Measurements from ENCODE around the gene PPP1R12C. TPM values are rescaled to one million over a fixed set of nuclear protein-coding genes. Genes with fewer than 3 reads are reported as not detected.

Gene PPP1R12C
- total and polyA plus RNA-seq, 8 donors, result 37.1 to 266 (median 53.4) TPM

- no peaks in the 10 kb centered on the region for H3K9me3 ChIP-seq
- no peak overlapping the region for H3K27ac ChIP-seq
- WGBS, 2 donors, result 16 to 21% methylated on average over 2 to 3 of the region's 3 CpGs
- ATAC-seq (no peak), FAIRE-seq (no peak), DNase-seq (no peak)
- intact Hi-C loops (cut with DNase I), result loop anchor here in 1 of 3 donors (10.0 kb wide), 1 partner anchor 270 kb away; no protein-coding TSS in a partner anchor
- peaks cover 0 to 27% (median 4%) of the 10 kb centered on the region in 4 donors for H3K27me3 ChIP-seq
- H3K36me3 ChIP-seq, result no peaks in the 10 kb centered on the region
- no peak overlapping the region for H3K4me3 ChIP-seq
- no peak for TF ChIP-seq CTCF (IDR thresholded peaks at IDR 0.05)
- H3K4me1 ChIP-seq, result no peaks in the 10 kb centered on the region
Measured at GRCh38 chr19:55145232-55145631, 27.8 kb upstream of the PPP1R12C start.

GRCh38 chr19:55141696-55142095, 24.3 kb upstream of the PPP1R12C start:
- Histone ChIP-seq H3K36me3 (no peaks in the 10 kb centered on the region), H3K9me3 (no peaks in the 10 kb centered on the region), H3K4me1 (no peaks in the 10 kb centered on the region), H3K27ac (no peak overlapping the region), H3K4me3 (no peak overlapping the region), H3K27me3 (peaks cover 0 to 27% (median 4%) of the 10 kb centered on the region in 4 donors)
- DNase-seq (no peak), ATAC-seq (peak in 1 of 4 donors; percentile 23), FAIRE-seq (no peak)
- TF ChIP-seq CTCF (IDR thresholded peaks at IDR 0.05), result no peak
- intact Hi-C loops (cut with DNase I), result loop anchor here in 2 of 3 donors (5.0 to 10.0 kb wide), 3 partner anchors 273 to 361 kb away; no protein-coding TSS in a partner anchor
- 14 to 28% methylated on average over 21 of the region's 21 CpGs for WGBS, 2 donors

DNA sequence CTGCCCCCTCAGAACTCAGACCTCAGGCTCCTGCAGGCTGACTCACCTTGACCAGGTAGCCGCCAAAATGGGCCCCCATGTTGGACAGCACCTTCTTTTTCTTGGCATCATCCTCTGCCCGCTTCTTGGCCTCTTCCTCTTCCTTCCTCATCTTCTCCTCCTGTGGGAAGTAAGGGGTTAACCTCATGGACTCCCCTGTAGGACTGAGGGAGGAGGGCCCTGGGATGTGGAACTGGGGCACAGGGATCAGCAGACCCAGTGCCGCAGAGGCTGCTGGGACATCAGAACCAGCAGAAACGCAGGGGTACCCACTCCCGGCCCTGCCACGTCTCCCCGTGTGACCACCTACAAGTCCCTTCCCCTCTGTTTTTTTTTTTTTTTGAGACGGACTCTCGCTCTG, 20.5 kb upstream of the PPP1R12C start:
- no peak for TF ChIP-seq CTCF (IDR thresholded peaks at IDR 0.05)

DNA sequence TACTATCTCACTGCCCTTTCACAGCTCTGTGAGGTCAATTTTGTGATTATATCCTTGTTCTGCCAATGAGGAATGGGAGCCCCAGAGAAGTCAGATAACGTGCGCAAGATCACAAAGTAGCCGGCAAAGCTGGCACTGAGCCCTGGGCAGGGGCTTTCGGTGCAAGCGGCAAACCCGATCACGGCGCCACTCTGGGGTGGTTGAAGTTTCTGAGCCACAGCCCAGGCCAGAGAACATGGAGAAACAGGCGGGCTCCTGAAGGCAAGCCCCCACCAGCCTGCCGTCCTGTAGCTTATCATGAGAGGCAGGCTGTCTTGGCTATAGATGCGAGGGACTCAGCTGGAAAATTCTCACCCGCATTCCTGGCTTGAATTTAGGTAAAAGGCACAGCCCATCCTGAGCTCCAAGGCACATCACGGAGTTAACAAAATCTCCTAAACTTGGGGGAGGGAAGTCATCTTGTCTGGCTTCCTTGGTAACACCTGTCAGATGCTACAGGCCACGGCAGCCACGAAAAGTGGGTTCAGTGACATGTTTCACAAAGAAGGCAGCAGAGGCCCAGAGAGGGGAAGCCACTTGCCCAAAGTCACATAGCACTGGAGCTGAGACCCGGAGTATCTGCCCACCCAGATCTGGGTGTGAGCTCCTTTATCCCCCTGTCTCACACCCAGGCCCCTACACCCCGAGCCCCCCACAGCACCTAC, 19.1 kb upstream of the PPP1R12C start:
- Histone ChIP-seq H3K27me3 (peaks cover 0 to 7% (median under 1%) of the 10 kb centered on the region in 4 donors), H3K27ac (no peak overlapping the region), H3K36me3 (no peaks in the 10 kb centered on the region), H3K4me1 (no peaks in the 10 kb centered on the region), H3K4me3 (no peak overlapping the region), H3K9me3 (no peaks in the 10 kb centered on the region)
- 44 to 53% methylated on average over 17 of the region's 17 CpGs for WGBS, 2 donors
- DNase-seq (no peak), ATAC-seq (no peak), FAIRE-seq (no peak)
- intact Hi-C loops (cut with DNase I), result loop anchor here in 1 of 3 donors (5.0 kb wide), 1 partner anchor 366 kb away; no protein-coding TSS in a partner anchor
- no peak for TF ChIP-seq CTCF (IDR thresholded peaks at IDR 0.05)

More for the DNA sequence above, 20.5 kb upstream of the PPP1R12C start:
- Histone ChIP-seq H3K27ac (no peak overlapping the region), H3K27me3 (peaks cover 0 to 20% (median 2%) of the 10 kb centered on the region in 4 donors), H3K4me1 (no peaks in the 10 kb centered on the region), H3K4me3 (no peak overlapping the region), H3K36me3 (no peaks in the 10 kb centered on the region), H3K9me3 (no peaks in the 10 kb centered on the region)
- intact Hi-C loops (cut with DNase I), result loop anchor here in 1 of 3 donors (5.0 kb wide), 1 partner anchor 364 kb away; no protein-coding TSS in a partner anchor
- ATAC-seq, result no peak
- 44 to 60% methylated on average over 9 of the region's 9 CpGs for WGBS, 2 donors
- no peak for FAIRE-seq
- DNase-seq, result no peak

DNA sequence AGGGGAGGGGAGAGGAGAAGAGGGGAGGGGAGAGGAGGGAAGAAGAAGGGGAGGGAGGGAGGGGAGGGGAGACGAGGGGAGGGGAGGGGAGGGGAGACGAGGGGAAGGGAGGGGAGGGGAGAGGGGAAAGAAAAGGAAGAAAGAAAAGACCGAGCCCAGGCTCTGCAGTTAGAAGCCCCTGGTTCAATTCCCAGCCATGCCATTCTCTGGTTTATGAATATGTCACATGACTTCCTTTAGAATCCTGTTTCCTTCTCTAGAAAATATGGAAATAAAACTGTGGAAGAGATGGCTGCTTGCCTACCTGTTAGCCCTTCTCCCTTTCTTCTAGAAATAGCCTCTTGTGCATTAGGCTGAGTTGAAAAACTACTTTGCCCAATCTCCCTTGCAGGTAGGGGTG, 17.3 kb upstream of the PPP1R12C start:
- Histone ChIP-seq H3K27me3 (peaks cover 0 to 2% (median 0%) of the 10 kb centered on the region in 4 donors), H3K27ac (no peak overlapping the region), H3K4me3 (no peak overlapping the region), H3K36me3 (no peaks in the 10 kb centered on the region), H3K4me1 (no peaks in the 10 kb centered on the region), H3K9me3 (no peaks in the 10 kb centered on the region)
- TF ChIP-seq CTCF (IDR thresholded peaks at IDR 0.05), result no peak
- no peak for FAIRE-seq
- intact Hi-C loops (cut with DNase I), result loop anchor here in 1 of 3 donors (5.0 kb wide), 1 partner anchor 368 kb away; no protein-coding TSS in a partner anchor
- WGBS, 2 donors, result 4 to 33% methylated on average over 1 to 2 of the region's 3 CpGs
- ATAC-seq, result no peak
- no peak for DNase-seq
